ENCODE data around the gene PARP1.

PARP1 gene

GRCh38 chr1:226404904-226405222 is 3.0 kb downstream of the PARP1 start:
- DNase-seq = no peak

GRCh38 chr1:226404063-226404903 is 3.6 kb downstream of the PARP1 start:
- no peak for DNase-seq

GRCh38 chr1:226403201-226404034 is 4.5 kb downstream of the PARP1 start:
- DNase-seq = no peak

GRCh38 chr1:226402739-226403165 is 5.1 kb downstream of the PARP1 start:
- no peak for DNase-seq

- DNase-seq = no peak
These were observed 6.3 kb downstream of the PARP1 start for GRCh38 chr1:226401355-226402303.

- DNase-seq = no peak
These were observed 7.2 kb downstream of the PARP1 start for GRCh38 chr1:226400519-226401354.

- DNase-seq = no peak
These were observed 9.8 kb downstream of the PARP1 start for GRCh38 chr1:226397955-226398636.

GRCh38 chr1:226397011-226397926 is 10.6 kb downstream of the PARP1 start:
- no peak for DNase-seq

GRCh38 chr1:226395753-226396152 is 12.1 kb downstream of the PARP1 start:
- DNase-seq = no peak

- DNase-seq = no peak
These were observed 13.4 kb downstream of the PARP1 start for GRCh38 chr1:226394462-226394861.

- no peak for DNase-seq
These were observed 17.2 kb downstream of the PARP1 start for GRCh38 chr1:226390681-226391080.

GRCh38 chr1:226388131-226388530 is 19.8 kb downstream of the PARP1 start:
- no peak for DNase-seq

GRCh38 chr1:226384717-226385116 is 23.2 kb downstream of the PARP1 start:
- DNase-seq = no peak

GRCh38 chr1:226384040-226384439 is 23.9 kb downstream of the PARP1 start:
- DNase-seq = no peak

GRCh38 chr1:226382030-226382429 is 25.9 kb downstream of the PARP1 start:
- no peak for DNase-seq

- DNase-seq = no peak
These were observed 26.5 kb downstream of the PARP1 start for GRCh38 chr1:226381226-226381998.

- no peak for DNase-seq
These were observed 29.8 kb downstream of the PARP1 start for GRCh38 chr1:226378071-226378470.

- no peak for DNase-seq
These were observed 31.6 kb downstream of the PARP1 start for GRCh38 chr1:226376300-226376699.

- DNase-seq = no peak
These were observed 34.5 kb downstream of the PARP1 start for GRCh38 chr1:226373376-226373775.

Measured in activated T-cell treated with anti-CD3 and anti-CD28 coated beads for 4 hours (primary cell).